PFSK-1 (cell line): ENCODE data around the gene TMEM121B. TPM values are rescaled to one million over a fixed set of nuclear protein-coding genes. Genes with fewer than 3 reads are reported as not detected.
A peak's percentile ranks its signal among the peaks of the same experiment; 100 is the strongest.

ENCODE experiments used
- FOXP2 ChIP-seq: optimal IDR thresholded peaks from 2 replicates; pipeline ENCODE3; 2011; ENCODE audit warnings: borderline replicate concordance, control low read depth, inconsistent platforms; ENCODE audit not compliant: insufficient read depth; ENCODE audit errors: extremely low read length, extremely low read depth
- POLR2AphosphoS5 ChIP-seq: IDR thresholded peaks from 2 replicates; pipeline ENCODE4 v1.6.1; 2012; ENCODE audit warnings: low read depth, mild to moderate bottlenecking, control low read depth, low read length, moderate library complexity
- REST ChIP-seq, 2 experiments: IDR thresholded peaks; 2 replicates each; pipeline versions ENCODE4 v1.6.1 to v1.8.0; 2011 to 2012; ENCODE audit warnings: low read depth in 2 of 2, low read length in 2 of 2, control low read depth in 1 of 2, inconsistent platforms in 1 of 2, mild to moderate bottlenecking in 1 of 2, moderate library complexity in 1 of 2; ENCODE audit not compliant: insufficient read depth in 1 of 2
- SIN3A ChIP-seq: IDR thresholded peaks from 2 replicates; pipeline ENCODE4 v1.6.1; 2012; ENCODE audit warnings: mild to moderate bottlenecking, low read length, moderate library complexity, borderline replicate concordance; ENCODE audit not compliant: insufficient read depth
- TAF1 ChIP-seq: IDR thresholded peaks from 2 replicates; pipeline ENCODE4 v1.6.1; 2012; ENCODE audit warnings: low read length, control low read depth, borderline replicate concordance; ENCODE audit not compliant: insufficient read depth
- polyA plus RNA-seq: library from polyadenylated mRNA; unstranded; fragments of >200 nt; gene quantifications from one replicate; pipeline ENCODE4 v1.2.1, GENCODE V29; 2012; ENCODE audit warnings: low read depth, missing spikeins; ENCODE audit not compliant: insufficient read length

The TMEM121B gene
- 0.61 TPM for polyA plus RNA-seq

- TF ChIP-seq FOXP2 (peak; percentile 19), TAF1 (no peak)
Observed at GRCh38 chr22:17121233-17122195, at the start of gene TMEM121B. Gene TMEM121B, minus strand, starts transcription at chr22:17121360. Its CDS starts 233 bp downstream, at chr22:17121127.

GRCh38 chr22:17167486-17167885, 46.3 kb upstream of the TMEM121B start:
- TF ChIP-seq REST (IDR thresholded peaks at IDR 0.05; ENCODE audit: insufficient read depth in 1 of 2, low read depth in 2 of 2, low read length in 2 of 2) (no peak), FOXP2 (no peak), SIN3A (no peak), POLR2AphosphoS5 (no peak), TAF1 (no peak)

DNA sequence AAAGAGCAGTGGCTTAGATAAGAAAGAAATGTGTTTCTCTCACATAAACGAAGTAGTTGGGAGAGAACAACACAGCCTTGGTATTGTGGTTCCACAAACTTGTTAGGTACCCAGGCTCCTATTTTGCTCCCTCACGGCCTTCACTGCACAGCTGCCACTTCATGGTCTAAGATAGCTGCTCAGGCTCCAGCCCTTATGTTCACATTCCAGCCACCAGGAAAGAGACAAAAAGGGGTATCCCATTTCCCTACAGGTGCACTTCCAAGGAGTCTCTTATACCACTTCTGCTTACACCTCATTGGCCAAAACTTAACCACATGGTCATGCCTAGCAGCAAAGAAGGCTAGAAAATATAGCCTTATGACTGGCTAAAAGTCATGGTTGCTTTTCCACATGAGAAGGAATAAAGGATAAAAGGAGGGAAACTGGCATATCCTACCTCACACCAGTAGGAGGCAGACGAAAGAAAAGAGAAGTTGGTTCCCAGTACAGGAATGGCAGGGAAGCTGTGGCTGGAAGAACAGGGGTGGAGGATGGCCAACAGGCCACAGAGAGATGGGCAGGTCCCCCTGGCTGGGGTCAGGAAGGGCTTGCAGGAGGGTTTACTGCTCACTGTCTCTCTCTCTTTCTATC, 43.3 kb upstream of the TMEM121B start:
- no peak for TF ChIP-seq FOXP2
- no peak for TF ChIP-seq POLR2AphosphoS5
- no peak for TF ChIP-seq REST (IDR thresholded peaks at IDR 0.05; ENCODE audit: insufficient read depth in 1 of 2, low read depth in 2 of 2, low read length in 2 of 2)
- TF ChIP-seq SIN3A, result no peak
- TF ChIP-seq TAF1, result no peak

DNA sequence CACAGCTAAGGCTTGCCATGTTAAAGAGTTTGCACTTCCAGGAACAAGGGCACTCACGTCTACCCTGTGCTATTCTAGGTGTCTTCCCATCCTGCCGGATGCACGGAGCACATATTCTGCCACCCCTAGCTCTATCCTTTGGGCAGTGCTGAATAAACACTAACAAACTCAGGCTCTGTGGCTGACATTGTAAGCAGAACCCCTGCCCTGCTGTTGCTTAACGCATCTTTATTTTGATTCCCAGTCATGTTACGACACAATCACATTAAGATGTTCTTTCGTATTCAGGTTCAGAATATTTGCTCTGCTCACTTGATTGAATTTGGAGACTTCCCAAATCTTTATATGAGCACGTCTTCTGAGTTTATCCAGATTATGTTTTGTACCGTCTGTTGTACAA, 41.6 kb upstream of the TMEM121B start:
- TF ChIP-seq TAF1, result no peak
- TF ChIP-seq SIN3A, result no peak
- no peak for TF ChIP-seq FOXP2
- no peak for TF ChIP-seq POLR2AphosphoS5
- TF ChIP-seq REST (IDR thresholded peaks at IDR 0.05; ENCODE audit: insufficient read depth in 1 of 2, low read depth in 2 of 2, low read length in 2 of 2), result no peak

DNA sequence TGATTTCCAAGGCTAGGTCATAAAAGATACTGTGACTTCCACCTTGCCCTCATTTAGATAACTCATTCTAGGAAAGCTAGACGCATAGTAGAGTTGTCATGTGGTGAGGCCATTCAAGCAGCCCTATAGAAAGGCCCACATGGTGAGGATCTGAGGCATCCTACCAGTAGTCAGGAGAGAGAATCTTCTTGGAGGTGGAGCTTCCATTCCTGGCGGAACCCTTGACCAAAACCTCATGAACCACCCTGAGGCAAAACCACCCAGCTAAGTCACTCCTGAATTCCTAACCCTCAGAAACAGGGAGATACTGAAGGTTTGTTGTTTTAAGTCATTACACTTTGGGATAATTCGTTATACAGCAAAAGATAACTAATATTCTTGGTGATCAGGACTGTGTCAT, 40.8 kb upstream of the TMEM121B start:
- TF ChIP-seq FOXP2 (no peak), REST (IDR thresholded peaks at IDR 0.05; ENCODE audit: insufficient read depth in 1 of 2, low read depth in 2 of 2, low read length in 2 of 2) (no peak), TAF1 (no peak), SIN3A (no peak), POLR2AphosphoS5 (no peak)
